Liver (tissue), 3 donors: ENCODE results near the gene NFATC1.

ENCODE experiments used
- RXRA ChIP-seq, 2 donors: IDR thresholded peaks; 2 replicates each; pipeline ENCODE4 v1.6.1; 2017 to 2018; ENCODE audit warnings: antibody characterized with exemption in 2 of 2, mild to moderate bottlenecking in 1 of 2
- YY1 ChIP-seq: IDR thresholded peaks from 2 replicates; pipeline ENCODE4 v1.6.1; 2016; ENCODE audit warnings: antibody characterized with exemption, mild to moderate bottlenecking
- TF ChIP-seq, protein P1 (sequence below): fragments of 150-350 bp; IDR thresholded peaks from 2 replicates; pipeline ENCODE4 v1.5.1; 2017; ENCODE audit warnings: improper control_type of control experiment, low read depth, low read length; ENCODE audit not compliant: missing input control
- TF ChIP-seq, protein P2 (sequence below): IDR thresholded peaks from 2 replicates; pipeline ENCODE4 v1.6.1; 2016; ENCODE audit warnings: antibody characterized with exemption, mild to moderate bottlenecking
- donor health status: healthy.
- donor health status: healthy.

DNA sequence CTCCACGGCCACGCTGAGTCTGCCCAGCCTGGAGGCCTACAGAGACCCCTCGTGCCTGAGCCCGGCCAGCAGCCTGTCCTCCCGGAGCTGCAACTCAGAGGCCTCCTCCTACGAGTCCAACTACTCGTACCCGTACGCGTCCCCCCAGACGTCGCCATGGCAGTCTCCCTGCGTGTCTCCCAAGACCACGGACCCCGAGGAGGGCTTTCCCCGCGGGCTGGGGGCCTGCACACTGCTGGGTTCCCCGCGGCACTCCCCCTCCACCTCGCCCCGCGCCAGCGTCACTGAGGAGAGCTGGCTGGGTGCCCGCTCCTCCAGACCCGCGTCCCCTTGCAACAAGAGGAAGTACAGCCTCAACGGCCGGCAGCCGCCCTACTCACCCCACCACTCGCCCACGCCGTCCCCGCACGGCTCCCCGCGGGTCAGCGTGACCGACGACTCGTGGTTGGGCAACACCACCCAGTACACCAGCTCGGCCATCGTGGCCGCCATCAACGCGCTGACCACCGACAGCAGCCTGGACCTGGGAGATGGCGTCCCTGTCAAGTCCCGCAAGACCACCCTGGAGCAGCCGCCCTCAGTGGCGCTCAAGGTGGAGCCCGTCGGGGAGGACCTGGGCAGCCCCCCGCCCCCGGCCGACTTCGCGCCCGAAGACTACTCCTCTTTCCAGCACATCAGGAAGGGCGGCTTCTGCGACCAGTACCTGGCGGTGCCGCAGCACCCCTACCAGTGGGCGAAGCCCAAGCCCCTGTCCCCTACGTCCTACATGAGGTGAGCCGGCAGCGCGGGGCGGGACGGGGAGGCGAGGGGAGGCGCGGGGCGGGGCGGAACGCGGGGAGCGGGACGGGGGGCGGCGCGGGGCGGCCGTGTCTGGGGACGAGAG lies 15.2 kb downstream of the NFATC1 start:
- TF ChIP-seq, protein P1, sequence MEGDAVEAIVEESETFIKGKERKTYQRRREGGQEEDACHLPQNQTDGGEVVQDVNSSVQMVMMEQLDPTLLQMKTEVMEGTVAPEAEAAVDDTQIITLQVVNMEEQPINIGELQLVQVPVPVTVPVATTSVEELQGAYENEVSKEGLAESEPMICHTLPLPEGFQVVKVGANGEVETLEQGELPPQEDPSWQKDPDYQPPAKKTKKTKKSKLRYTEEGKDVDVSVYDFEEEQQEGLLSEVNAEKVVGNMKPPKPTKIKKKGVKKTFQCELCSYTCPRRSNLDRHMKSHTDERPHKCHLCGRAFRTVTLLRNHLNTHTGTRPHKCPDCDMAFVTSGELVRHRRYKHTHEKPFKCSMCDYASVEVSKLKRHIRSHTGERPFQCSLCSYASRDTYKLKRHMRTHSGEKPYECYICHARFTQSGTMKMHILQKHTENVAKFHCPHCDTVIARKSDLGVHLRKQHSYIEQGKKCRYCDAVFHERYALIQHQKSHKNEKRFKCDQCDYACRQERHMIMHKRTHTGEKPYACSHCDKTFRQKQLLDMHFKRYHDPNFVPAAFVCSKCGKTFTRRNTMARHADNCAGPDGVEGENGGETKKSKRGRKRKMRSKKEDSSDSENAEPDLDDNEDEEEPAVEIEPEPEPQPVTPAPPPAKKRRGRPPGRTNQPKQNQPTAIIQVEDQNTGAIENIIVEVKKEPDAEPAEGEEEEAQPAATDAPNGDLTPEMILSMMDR, result no peak
- no peak for TF ChIP-seq RXRA (IDR thresholded peaks at IDR 0.05)
- no peak for TF ChIP-seq YY1
- TF ChIP-seq, protein P2, sequence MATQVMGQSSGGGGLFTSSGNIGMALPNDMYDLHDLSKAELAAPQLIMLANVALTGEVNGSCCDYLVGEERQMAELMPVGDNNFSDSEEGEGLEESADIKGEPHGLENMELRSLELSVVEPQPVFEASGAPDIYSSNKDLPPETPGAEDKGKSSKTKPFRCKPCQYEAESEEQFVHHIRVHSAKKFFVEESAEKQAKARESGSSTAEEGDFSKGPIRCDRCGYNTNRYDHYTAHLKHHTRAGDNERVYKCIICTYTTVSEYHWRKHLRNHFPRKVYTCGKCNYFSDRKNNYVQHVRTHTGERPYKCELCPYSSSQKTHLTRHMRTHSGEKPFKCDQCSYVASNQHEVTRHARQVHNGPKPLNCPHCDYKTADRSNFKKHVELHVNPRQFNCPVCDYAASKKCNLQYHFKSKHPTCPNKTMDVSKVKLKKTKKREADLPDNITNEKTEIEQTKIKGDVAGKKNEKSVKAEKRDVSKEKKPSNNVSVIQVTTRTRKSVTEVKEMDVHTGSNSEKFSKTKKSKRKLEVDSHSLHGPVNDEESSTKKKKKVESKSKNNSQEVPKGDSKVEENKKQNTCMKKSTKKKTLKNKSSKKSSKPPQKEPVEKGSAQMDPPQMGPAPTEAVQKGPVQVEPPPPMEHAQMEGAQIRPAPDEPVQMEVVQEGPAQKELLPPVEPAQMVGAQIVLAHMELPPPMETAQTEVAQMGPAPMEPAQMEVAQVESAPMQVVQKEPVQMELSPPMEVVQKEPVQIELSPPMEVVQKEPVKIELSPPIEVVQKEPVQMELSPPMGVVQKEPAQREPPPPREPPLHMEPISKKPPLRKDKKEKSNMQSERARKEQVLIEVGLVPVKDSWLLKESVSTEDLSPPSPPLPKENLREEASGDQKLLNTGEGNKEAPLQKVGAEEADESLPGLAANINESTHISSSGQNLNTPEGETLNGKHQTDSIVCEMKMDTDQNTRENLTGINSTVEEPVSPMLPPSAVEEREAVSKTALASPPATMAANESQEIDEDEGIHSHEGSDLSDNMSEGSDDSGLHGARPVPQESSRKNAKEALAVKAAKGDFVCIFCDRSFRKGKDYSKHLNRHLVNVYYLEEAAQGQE, result no peak
